GM23338 (cell line): ENCODE results near the gene HYAL1. TPM values are rescaled to one million over a fixed set of nuclear protein-coding genes. Genes with fewer than 3 reads are reported as not detected.

Experiments used
- ATAC-seq: fragments of 200-7000 bp; cut with Tn5 transposase; 3 replicates; pipeline ENCODE4 v1.9.1; 2020
- DNase-seq: peaks from one replicate; pipeline ENCODE4 v3.0.0-alpha.2; 2015; ENCODE audit warnings: low spot score
- H2AFZ ChIP-seq: fragments of 200-600 bp; sonication (generic); 2 replicates; pipeline ENCODE4 v1.8.0; 2016; ENCODE audit warnings: antibody characterized with exemption, mild to moderate bottlenecking, moderate library complexity
- H3F3A ChIP-seq: fragments of 200-600 bp; sonication (generic); replicated peaks from 2 replicates; pipeline ENCODE4 v1.8.0; 2017; ENCODE audit warnings: antibody characterized with exemption, mixed run types, low read depth
- H3K27ac ChIP-seq: fragments of 200-600 bp; sonication (generic); 2 replicates; pipeline ENCODE4 v1.6.1; 2016; ENCODE audit warnings: low read depth
- H3K27me3 ChIP-seq: fragments of 200-600 bp; sonication (generic); 2 replicates; pipeline ENCODE4 v1.8.0; 2016; ENCODE audit warnings: mild to moderate bottlenecking, mixed run types, moderate library complexity; ENCODE audit not compliant: insufficient read depth
- H3K36me3 ChIP-seq: fragments of 200-600 bp; sonication (generic); 2 replicates; pipeline ENCODE4 v1.8.0; 2016; ENCODE audit warnings: mild to moderate bottlenecking; ENCODE audit not compliant: insufficient read depth
- H3K4me1 ChIP-seq: fragments of 200-600 bp; sonication (generic); 2 replicates; pipeline ENCODE4 v1.8.0; 2016; ENCODE audit warnings: mild to moderate bottlenecking, moderate library complexity; ENCODE audit not compliant: insufficient read depth
- H3K4me2 ChIP-seq: fragments of 200-600 bp; sonication (generic); 2 replicates; pipeline ENCODE4 v1.7.1; 2017; ENCODE audit warnings: mixed run types
- H3K4me3 ChIP-seq: fragments of 200-600 bp; sonication (generic); 2 replicates; pipeline ENCODE4 v1.6.1; 2016; ENCODE audit warnings: mixed run types
- H3K79me2 ChIP-seq: fragments of 200-600 bp; sonication (generic); replicated peaks from 2 replicates; pipeline ENCODE4 v1.8.0; 2017; ENCODE audit warnings: mild to moderate bottlenecking; ENCODE audit not compliant: insufficient read depth
- H3K9me2 ChIP-seq: fragments of 200-600 bp; sonication (generic); 2 replicates; pipeline ENCODE4 v1.8.0; 2017; ENCODE audit not compliant: insufficient read depth
- H4K20me1 ChIP-seq: fragments of 200-600 bp; sonication (generic); replicated peaks from 2 replicates; pipeline ENCODE4 v1.8.0; 2017; ENCODE audit warnings: mild to moderate bottlenecking; ENCODE audit not compliant: insufficient read depth
- H3K27ac Mint-ChIP-seq: 2 replicates; pipeline ENCODE4 v1.8.0; 2020; ENCODE audit warnings: inconsistent platforms, mild to moderate bottlenecking, moderate library complexity, mixed read lengths
- H3K27me3 Mint-ChIP-seq: 3 replicates; pipeline ENCODE4 v1.8.0; 2022; ENCODE audit warnings: low read depth, mild to moderate bottlenecking, moderate library complexity, mixed read lengths, inconsistent platforms; ENCODE audit not compliant: insufficient read depth, poor library complexity
- H3K36me3 Mint-ChIP-seq: 3 replicates; pipeline ENCODE4 v1.8.0; 2021; ENCODE audit warnings: low read depth, mild to moderate bottlenecking, inconsistent platforms, moderate library complexity, mixed read lengths
- H3K4me1 Mint-ChIP-seq: 3 replicates; pipeline ENCODE4 v1.8.0; 2020; ENCODE audit warnings: mild to moderate bottlenecking, inconsistent platforms, mixed read lengths
- H3K4me3 Mint-ChIP-seq: 3 replicates; pipeline ENCODE4 v1.8.0; 2021; ENCODE audit warnings: moderate library complexity, mild to moderate bottlenecking, inconsistent platforms, mixed read lengths
- H3K9me3 Mint-ChIP-seq: 3 replicates; pipeline ENCODE4 v1.8.0; 2020; ENCODE audit warnings: moderate library complexity, mild to moderate bottlenecking, inconsistent platforms, mixed read lengths
- CREB1 ChIP-seq: fragments of 250-450 bp; sonication (Bioruptor Pico); IDR thresholded peaks from 2 replicates; pipeline ENCODE4 v1.5.0; 2020; ENCODE audit warnings: low read depth, mild to moderate bottlenecking, moderate library complexity
- EZH2 ChIP-seq: fragments of 200-600 bp; sonication (generic); IDR thresholded peaks from one replicate; pipeline ENCODE4 v1.8.0; 2017; ENCODE audit warnings: antibody characterized with exemption, mild to moderate bottlenecking, low read depth; ENCODE audit not compliant: unreplicated experiment
- EZH2phosphoT487 ChIP-seq: fragments of 200-600 bp; sonication (generic); IDR thresholded peaks from one replicate; pipeline ENCODE4 v1.8.1; 2018; ENCODE audit warnings: antibody characterized with exemption; ENCODE audit not compliant: unreplicated experiment
- NANOG ChIP-seq: IDR thresholded peaks from 2 replicates; pipeline ENCODE4 v1.6.1; 2016; ENCODE audit warnings: antibody characterized with exemption, borderline replicate concordance
- POLR2AphosphoS5 ChIP-seq: IDR thresholded peaks from 2 replicates; pipeline ENCODE4 v1.6.1; 2016; ENCODE audit warnings: antibody characterized with exemption, low read depth
- STAT1 ChIP-seq: IDR thresholded peaks from one replicate; pipeline ENCODE4 v1.6.1; 2016; ENCODE audit warnings: antibody characterized with exemption; ENCODE audit not compliant: unreplicated experiment
- ZNF331 ChIP-seq: fragments of 250-450 bp; sonication (Bioruptor Pico); IDR thresholded peaks from 2 replicates; pipeline ENCODE4 v1.5.0; 2020; ENCODE audit warnings: low read depth, mild to moderate bottlenecking, moderate library complexity
- polyA plus RNA-seq: library from polyadenylated mRNA; unstranded; fragments of >200 nt; fragmentation: Nextera tagmentation; extraction: Ambion mirVana; gene quantifications from 2 replicates; pipeline ENCODE4 v1.2.1, GENCODE V29; 2016
- total RNA-seq: library from RNA; depleted of rRNA; stranded (reverse); fragments of >200 nt; shearing (Covaris generic); gene quantifications from 2 replicates; pipeline ENCODE4 v1.2.3, GENCODE V29; 2014
- TF ChIP-seq, protein P1 (sequence below), 2 experiments: fragments of 200-600 bp in 1 of 2; sonication (generic) in 1 of 2; conservative IDR thresholded peaks; 2 replicates each; pipeline versions ENCODE4 v1.5.1 to v1.6.1; 2016 to 2017; ENCODE audit warnings: antibody characterized with exemption in 2 of 2, low read depth in 2 of 2, mild to moderate bottlenecking in 2 of 2, moderate library complexity in 1 of 2
- TF ChIP-seq, protein P2 (sequence below): IDR thresholded peaks from one replicate; pipeline ENCODE4 v1.6.1; 2018; ENCODE audit warnings: antibody characterized with exemption; ENCODE audit not compliant: unreplicated experiment
- TF ChIP-seq, protein P3 (sequence below): fragments of 250-450 bp; sonication (Bioruptor Pico); IDR thresholded peaks from 2 replicates; pipeline ENCODE4 v1.5.0; 2020; ENCODE audit warnings: mild to moderate bottlenecking, moderate library complexity

HYAL1 gene
- total and polyA plus RNA-seq, 2 experiments from 2014 or later = 2.1 to 5.0 TPM

DNA sequence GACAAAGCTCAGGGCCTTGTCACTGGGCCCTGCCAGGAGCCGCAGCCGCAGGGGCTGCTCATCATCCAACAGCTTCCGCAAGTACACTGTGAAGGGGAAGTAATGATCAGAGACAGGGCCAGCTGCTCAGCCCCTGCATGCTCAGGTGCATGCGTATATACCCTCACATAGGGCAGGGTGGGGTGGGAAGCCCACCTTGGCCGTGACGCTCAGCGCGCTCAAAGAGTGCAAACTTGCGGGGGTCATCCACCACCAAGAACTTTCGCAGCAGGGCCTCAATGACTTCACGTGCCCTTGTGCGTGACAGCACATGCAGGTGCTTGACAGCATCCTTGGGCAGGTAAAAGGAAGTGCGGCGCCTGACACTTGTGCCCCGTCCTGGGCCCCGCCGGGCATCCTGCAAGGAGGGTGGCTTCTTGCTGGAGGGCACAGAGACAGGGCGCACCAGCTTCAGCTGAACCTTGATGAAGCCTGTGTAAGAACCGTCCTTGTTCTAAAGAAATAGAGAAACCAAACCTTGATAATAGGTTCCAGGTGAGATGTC lies 28.1 kb upstream of the HYAL1 start (continued):
- TF ChIP-seq, protein P1, sequence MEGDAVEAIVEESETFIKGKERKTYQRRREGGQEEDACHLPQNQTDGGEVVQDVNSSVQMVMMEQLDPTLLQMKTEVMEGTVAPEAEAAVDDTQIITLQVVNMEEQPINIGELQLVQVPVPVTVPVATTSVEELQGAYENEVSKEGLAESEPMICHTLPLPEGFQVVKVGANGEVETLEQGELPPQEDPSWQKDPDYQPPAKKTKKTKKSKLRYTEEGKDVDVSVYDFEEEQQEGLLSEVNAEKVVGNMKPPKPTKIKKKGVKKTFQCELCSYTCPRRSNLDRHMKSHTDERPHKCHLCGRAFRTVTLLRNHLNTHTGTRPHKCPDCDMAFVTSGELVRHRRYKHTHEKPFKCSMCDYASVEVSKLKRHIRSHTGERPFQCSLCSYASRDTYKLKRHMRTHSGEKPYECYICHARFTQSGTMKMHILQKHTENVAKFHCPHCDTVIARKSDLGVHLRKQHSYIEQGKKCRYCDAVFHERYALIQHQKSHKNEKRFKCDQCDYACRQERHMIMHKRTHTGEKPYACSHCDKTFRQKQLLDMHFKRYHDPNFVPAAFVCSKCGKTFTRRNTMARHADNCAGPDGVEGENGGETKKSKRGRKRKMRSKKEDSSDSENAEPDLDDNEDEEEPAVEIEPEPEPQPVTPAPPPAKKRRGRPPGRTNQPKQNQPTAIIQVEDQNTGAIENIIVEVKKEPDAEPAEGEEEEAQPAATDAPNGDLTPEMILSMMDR (conservative IDR thresholded peaks at IDR 0.05; ENCODE audit: low read depth in 2 of 2) = no peak
- TF ChIP-seq STAT1 = no peak
- TF ChIP-seq NANOG = no peak
- TF ChIP-seq ZNF331 (CRISPR knock-in tag) = no peak
- TF ChIP-seq POLR2AphosphoS5 = no peak
- TF ChIP-seq EZH2phosphoT487 = no peak
- TF ChIP-seq, protein P2, sequence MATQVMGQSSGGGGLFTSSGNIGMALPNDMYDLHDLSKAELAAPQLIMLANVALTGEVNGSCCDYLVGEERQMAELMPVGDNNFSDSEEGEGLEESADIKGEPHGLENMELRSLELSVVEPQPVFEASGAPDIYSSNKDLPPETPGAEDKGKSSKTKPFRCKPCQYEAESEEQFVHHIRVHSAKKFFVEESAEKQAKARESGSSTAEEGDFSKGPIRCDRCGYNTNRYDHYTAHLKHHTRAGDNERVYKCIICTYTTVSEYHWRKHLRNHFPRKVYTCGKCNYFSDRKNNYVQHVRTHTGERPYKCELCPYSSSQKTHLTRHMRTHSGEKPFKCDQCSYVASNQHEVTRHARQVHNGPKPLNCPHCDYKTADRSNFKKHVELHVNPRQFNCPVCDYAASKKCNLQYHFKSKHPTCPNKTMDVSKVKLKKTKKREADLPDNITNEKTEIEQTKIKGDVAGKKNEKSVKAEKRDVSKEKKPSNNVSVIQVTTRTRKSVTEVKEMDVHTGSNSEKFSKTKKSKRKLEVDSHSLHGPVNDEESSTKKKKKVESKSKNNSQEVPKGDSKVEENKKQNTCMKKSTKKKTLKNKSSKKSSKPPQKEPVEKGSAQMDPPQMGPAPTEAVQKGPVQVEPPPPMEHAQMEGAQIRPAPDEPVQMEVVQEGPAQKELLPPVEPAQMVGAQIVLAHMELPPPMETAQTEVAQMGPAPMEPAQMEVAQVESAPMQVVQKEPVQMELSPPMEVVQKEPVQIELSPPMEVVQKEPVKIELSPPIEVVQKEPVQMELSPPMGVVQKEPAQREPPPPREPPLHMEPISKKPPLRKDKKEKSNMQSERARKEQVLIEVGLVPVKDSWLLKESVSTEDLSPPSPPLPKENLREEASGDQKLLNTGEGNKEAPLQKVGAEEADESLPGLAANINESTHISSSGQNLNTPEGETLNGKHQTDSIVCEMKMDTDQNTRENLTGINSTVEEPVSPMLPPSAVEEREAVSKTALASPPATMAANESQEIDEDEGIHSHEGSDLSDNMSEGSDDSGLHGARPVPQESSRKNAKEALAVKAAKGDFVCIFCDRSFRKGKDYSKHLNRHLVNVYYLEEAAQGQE = no peak
- no peak for TF ChIP-seq CREB1 (CRISPR knock-in tag)

DNA sequence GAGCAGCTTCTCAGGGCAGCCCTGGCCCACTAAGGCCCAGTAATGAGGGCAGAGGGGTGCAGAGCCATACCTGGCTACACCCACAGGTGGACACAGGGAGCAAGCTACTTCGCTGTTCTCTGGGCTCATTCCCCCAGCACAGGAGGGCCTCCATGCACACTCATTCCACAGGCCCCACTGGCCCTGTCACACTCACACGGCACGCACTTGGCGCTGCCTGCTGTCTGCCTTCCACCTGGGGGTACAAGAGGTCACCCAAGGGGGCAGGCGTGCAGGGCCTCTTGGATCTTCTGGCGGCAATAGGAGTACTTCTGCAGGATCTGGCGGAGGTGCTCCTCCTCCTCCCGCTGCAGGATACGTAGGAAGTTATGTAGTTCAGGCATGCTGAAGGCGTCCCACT lies 27.0 kb upstream of the HYAL1 start:
- Histone ChIP-seq H3F3A (peaks cover 20% of the 10 kb centered on the region; the same call in 1 of the 2 replicates), H3K9me2 (no peaks in the 10 kb centered on the region), H4K20me1 (peaks cover 14% of the 10 kb centered on the region; the same call in 1 of the 2 replicates), H3K4me2 (no peak overlapping the region), H3K27me3 (no peaks in the 10 kb centered on the region), H3K27ac (no peak overlapping the region), H3K79me2 (peaks cover 34% of the 10 kb centered on the region), H3K4me1 (peaks cover 9% of the 10 kb centered on the region), H3K4me3 (no peak overlapping the region), H3K36me3 (peaks cover 8% of the 10 kb centered on the region), H2AFZ (no peak overlapping the region)
- H3K4me3 Mint-ChIP-seq = no peak overlapping the region
- ATAC-seq (no peak), DNase-seq (no peak)
- H3K36me3 Mint-ChIP-seq = peaks cover 33% of the 10 kb centered on the region
- peaks cover 7% of the 10 kb centered on the region for H3K27me3 Mint-ChIP-seq
- no peak overlapping the region for H3K27ac Mint-ChIP-seq
- TF ChIP-seq, protein P3, sequence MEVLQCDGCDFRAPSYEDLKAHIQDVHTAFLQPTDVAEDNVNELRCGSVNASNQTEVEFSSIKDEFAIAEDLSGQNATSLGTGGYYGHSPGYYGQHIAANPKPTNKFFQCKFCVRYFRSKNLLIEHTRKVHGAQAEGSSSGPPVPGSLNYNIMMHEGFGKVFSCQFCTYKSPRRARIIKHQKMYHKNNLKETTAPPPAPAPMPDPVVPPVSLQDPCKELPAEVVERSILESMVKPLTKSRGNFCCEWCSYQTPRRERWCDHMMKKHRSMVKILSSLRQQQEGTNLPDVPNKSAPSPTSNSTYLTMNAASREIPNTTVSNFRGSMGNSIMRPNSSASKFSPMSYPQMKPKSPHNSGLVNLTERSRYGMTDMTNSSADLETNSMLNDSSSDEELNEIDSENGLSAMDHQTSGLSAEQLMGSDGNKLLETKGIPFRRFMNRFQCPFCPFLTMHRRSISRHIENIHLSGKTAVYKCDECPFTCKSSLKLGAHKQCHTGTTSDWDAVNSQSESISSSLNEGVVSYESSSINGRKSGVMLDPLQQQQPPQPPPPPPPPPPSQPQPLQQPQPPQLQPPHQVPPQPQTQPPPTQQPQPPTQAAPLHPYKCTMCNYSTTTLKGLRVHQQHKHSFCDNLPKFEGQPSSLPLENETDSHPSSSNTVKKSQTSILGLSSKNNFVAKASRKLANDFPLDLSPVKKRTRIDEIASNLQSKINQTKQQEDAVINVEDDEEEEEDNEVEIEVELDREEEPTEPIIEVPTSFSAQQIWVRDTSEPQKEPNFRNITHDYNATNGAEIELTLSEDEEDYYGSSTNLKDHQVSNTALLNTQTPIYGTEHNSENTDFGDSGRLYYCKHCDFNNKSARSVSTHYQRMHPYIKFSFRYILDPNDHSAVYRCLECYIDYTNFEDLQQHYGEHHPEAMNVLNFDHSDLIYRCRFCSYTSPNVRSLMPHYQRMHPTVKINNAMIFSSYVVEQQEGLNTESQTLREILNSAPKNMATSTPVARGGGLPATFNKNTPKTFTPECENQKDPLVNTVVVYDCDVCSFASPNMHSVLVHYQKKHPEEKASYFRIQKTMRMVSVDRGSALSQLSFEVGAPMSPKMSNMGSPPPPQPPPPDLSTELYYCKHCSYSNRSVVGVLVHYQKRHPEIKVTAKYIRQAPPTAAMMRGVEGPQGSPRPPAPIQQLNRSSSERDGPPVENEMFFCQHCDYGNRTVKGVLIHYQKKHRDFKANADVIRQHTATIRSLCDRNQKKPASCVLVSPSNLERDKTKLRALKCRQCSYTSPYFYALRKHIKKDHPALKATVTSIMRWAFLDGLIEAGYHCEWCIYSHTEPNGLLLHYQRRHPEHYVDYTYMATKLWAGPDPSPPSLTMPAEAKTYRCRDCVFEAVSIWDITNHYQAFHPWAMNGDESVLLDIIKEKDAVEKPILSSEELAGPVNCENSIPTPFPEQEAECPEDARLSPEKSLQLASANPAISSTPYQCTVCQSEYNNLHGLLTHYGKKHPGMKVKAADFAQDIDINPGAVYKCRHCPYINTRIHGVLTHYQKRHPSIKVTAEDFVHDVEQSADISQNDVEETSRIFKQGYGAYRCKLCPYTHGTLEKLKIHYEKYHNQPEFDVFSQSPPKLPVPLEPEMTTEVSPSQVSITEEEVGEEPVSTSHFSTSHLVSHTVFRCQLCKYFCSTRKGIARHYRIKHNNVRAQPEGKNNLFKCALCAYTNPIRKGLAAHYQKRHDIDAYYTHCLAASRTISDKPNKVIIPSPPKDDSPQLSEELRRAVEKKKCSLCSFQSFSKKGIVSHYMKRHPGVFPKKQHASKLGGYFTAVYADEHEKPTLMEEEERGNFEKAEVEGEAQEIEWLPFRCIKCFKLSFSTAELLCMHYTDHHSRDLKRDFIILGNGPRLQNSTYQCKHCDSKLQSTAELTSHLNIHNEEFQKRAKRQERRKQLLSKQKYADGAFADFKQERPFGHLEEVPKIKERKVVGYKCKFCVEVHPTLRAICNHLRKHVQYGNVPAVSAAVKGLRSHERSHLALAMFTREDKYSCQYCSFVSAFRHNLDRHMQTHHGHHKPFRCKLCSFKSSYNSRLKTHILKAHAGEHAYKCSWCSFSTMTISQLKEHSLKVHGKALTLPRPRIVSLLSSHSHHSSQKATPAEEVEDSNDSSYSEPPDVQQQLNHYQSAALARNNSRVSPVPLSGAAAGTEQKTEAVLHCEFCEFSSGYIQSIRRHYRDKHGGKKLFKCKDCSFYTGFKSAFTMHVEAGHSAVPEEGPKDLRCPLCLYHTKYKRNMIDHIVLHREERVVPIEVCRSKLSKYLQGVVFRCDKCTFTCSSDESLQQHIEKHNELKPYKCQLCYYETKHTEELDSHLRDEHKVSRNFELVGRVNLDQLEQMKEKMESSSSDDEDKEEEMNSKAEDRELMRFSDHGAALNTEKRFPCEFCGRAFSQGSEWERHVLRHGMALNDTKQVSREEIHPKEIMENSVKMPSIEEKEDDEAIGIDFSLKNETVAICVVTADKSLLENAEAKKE (CRISPR knock-in tag) = no peak
- TF ChIP-seq EZH2phosphoT487 (no peak), ZNF331 (CRISPR knock-in tag) (no peak), EZH2 (no peak)
- TF ChIP-seq, protein P1 (conservative IDR thresholded peaks at IDR 0.05; ENCODE audit: low read depth in 2 of 2) = no peak
- no peaks in the 10 kb centered on the region for H3K9me3 Mint-ChIP-seq
- H3K4me1 Mint-ChIP-seq = peaks cover 15% of the 10 kb centered on the region; the same call in 1 of the 3 replicates
